Measurements from ENCODE around the gene USP25.

The USP25 gene

DNA sequence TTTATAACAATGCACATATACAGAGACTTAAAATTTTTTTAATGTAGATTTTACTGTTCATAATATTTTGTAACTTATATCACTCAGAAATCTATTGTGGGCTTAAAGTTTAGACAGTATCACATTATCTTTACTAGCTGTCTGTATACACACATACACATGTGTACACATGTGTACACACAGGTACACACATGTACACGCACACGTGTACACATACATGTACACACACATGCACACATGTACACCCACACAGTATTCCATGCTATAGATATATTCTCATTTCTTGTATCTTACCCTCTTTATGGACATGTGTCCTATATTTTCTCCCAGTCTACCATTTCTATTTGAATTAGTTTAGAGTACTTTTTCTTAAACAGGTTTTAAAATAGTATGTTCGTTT, 123.3 kb downstream of the USP25 start:
- DNase-seq = no peak

DNA sequence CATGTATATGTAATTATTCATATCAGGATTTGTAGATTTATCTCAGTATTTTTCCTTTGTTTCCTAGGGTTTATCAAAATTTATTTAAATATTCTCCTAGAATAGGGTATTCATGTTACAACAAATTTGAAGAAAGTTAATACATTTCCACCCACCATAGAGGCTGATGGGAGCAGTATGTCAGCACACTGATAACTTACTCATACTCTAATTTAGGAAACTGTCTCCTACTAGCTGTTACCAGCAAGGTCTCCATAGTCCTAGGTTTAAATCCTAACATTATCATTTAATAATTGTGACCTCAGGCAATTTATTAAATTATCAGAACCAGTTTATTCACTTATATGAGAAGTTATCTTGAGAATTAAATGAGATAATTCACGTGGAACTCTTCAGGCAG, 127.0 kb downstream of the USP25 start:
- DNase-seq = no peak

DNA sequence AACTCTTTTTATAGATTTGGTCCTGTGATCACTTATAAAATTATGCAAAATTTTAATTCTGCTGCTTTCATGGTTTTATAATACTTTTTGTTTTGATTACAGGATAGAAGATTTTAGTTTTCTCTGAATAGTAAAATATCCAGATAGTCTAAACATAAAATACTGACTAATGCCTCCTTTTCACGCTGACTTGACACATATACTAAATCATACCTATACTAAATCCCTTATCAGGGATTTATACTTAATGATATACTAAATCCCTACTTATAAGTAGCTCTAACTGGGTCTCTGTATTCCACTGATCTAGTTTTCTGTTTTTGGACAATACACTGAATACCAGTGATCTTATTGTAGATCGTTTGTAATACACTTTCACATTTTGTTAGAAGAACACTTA, 128.0 kb downstream of the USP25 start:
- DNase-seq = no peak

DNA sequence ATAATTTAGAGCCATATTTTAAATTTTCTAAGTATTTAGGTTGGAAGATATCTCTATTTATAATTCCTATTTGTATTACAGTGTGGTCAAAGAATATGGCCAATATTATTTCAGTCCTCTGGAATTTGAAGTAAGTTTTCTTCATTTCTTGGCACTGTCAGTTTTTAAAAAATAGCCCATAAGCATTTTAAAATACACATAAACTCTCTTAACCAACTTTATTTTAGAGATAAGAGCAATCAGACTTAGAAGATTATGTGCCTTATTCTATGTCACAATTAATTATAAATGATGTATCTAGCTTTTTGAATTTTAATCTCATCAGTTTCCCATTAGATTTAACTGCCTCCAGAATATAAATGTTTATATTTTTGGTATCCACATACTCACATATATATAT, 130.8 kb downstream of the USP25 start:
- DNase-seq = no peak

DNA sequence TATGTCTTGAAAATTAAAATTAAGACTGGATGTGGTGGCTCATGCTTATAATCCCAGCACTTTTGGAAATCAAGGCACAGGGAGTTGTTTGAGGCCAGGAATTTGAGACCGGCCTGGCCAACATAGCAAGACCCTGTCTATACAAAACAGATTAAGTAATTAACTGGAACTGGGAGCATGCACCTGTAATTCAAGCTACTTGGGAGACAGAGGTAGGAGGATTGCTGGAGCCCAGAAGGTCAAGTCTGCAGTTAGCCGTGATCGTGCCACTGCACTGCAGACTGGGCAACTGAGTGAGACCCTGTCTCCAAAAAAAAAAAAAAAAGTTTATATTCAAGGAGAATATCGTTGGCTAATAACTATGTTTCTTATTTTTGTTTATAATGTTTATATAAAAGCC, 139.2 kb downstream of the USP25 start:
- DNase-seq = no peak

DNA sequence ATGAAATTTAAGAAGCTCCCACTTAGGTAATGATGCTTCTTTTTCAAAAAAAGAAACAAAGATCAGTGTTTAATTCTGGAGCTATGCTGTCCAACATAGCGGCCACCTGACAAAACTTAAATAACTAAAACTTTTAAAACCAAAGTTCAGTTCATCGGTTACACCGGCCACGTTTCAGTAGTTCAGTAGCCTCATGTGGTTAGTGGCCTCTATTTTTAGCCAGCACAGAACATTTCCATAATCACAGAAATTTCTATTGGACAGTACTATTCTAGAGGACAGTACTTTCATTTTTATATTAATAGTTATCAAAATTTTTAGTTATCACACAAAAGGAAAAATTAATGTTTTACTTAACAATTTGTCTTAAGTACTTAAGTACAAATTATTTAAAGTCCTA, 141.0 kb downstream of the USP25 start:
- no peak for DNase-seq

DNA sequence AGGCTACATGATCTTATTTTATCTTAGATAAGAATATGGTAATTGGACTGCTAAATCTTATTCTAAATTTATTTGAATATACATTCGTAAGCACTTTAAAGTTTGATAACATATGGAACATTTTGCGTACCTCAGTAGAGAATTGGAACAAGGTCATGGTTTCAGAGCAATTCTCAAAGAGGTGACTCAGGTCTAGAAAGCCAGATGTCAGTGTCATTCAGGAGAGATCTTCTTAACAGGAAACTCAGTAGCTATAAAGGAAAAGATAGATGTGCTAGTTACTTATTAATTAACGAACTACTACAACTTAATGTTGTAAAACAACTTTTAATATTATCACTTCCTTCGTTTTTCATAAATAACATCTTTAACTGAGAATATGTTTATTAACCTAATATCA, 142.5 kb downstream of the USP25 start:
- DNase-seq = no peak

DNA sequence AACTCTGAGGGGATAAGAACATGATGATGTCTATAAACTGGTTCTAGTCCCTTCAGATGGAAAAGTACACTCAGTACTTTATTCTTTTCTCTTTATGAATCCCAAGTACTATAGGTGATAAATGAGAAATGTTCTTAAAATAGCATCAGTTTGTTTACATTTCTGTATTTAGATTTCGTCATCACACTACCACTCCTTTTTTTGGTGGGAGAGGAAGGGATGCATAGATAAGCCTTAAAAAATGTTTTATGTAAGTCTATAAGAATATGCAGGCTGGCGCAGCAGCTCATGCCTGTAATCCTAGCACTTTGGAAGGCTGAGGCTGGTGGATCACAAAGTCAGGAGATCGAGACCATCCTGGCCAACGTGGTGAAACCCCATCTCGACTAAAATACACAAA, 144.8 kb downstream of the USP25 start:
- no peak for DNase-seq

DNA sequence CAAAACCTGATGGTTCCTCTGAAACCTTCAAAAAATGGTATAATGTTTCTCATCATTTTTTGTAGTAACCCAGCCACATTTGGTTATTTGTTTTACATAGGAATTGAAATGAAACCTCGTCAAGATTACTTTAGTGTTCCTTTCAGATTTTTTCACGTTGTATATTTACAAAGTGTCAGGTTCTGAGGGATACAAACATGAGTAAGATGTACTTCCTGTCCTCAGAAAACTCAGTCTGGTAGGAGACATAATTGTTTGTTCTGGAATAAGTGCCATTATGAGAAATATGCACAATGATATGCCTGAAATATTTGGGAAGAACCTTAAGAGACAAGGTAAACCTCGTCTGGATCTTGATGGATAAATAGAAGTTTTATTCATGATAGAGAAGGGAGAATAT, 145.5 kb downstream of the USP25 start:
- no peak for DNase-seq

DNA sequence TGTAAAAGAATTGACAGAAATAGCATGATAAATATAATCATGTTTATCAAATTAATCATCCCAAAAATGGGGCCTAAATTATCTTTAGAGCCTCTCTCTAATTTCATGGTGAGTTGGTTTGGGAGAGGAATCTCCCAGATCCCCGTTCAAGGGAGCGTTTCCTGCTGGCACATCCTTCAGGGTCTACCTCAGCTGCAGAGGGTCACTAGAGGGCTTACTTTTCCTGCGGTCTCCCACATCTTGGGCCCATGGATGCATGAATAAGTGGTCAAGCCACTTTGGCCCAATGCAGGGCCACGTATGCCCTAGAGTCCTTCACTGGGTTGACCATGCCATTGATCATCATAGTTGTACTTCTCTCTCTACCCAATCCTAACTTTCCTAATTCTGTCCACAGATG, 164.1 kb downstream of the USP25 start:
- DNase-seq = no peak

DNA sequence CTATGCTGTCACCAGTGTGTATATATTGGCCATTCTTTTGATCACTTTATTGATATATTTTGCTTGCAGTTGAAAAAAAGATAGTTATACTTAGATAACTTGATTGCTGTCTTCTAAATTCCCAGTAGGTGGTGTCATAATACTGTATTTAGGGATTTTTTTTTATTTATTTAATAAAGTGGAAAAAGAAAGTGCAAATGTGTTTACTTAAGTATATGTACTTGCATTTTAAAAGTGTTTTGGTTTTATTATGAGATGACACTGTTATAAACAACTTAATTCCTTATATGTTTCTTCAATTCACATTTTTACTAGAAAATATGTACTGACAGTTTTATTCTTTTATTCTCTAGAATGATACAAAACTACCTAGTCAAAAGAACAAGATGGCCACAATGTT, 164.8 kb downstream of the USP25 start:
- no peak for DNase-seq

DNA sequence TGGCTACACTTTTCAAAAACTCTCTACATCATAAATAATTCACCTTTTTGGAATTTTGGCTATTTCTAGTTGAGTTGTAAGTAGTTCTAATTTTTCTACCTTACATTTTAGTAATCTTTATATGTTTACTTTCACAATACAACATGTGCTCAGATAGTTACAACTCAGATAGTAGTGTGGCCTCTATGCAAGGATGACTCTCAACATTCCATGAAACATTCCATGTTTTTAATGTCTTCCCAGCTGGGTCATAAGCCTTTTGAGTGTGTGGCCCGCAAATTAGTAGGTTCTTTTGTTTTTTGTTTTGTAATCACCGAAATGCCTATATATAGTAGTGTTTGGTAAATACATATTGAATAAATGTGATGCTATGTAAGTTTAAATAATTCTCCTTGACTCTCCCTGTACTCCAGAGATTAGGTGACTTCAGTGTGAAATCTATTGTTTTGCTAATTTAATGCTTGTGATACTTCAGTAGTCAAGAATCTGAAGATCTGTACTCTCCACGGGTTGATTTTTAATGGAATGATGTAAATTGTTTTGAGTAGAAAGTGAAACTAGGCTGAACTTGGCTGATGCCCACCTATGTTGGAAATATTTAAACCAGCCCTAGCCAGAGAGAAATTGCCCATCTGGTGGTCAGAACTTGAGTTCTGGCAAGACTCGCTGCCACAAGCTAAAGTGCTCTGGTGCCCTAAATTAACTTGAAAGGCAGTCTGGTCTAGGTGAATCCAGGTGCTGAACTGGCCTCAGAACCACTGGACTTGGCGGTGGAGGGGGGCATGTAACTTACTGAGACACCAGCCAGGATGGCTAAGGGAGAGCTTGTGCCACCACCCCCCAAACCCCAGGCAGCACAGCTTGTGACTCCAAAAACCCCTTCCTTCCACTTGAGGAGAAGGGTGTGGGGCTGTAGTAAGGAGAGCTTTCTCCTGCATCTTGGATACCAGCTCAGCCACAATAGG, 165.6 kb downstream of the USP25 start:
- no peak for DNase-seq

DNA sequence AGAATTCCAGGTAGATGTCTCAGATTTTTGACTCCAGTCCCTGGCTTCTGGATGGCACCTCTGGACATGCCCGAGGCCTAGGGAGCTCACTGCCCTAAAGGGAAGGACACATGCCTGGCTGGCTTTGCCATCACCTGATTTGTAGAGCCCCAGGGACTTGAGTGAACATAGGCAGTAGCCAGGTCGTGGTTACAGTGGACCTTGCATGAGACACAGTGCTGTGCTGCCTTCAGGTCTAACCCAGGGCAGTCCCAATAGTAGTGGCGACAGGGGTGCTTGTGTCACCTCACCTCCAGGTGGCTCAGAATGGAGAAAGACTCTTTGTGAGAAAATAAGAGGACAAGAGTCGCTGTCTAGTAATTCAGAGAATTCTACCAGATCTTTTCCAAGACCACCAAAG, 166.7 kb downstream of the USP25 start:
- no peak for DNase-seq

DNA sequence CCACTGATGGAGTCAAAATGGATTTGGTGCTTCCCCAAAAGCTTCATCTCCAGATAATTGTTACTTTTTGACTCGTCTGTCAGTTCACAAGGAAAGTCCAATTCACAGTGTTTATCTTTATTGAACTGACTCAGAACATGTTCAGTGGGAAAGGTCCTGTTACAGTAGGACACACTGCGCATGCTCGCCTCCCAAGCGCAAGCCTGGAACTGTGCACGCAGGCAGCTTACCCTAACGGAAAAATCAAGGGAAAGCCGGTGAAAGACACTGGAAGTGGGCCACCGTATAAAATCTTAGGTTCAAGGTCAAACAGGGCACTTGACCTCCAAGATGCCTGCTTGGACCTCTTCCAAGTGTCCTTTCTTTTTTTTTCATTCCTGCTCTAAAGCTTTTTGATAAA, 174.6 kb downstream of the USP25 start:
- no peak for DNase-seq

DNA sequence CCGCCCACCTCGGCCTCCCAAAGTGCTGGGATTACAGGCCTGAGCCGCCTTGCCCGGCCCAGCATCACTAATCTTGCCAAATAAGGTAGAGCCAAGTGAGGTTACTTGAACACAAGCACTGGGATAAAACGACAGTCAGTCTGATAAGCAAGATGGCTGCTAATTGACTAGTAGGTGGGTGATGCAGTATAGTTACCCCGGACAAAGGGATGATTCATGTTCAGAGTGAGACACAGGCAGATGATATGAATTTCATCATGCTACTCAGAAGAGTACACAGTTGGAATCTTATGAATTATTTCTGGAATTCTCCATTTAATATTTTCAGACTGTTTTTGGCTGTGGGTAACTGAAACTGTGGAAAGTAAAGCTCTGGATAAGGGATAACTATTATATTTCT, 178.4 kb downstream of the USP25 start:
- DNase-seq = no peak

DNA sequence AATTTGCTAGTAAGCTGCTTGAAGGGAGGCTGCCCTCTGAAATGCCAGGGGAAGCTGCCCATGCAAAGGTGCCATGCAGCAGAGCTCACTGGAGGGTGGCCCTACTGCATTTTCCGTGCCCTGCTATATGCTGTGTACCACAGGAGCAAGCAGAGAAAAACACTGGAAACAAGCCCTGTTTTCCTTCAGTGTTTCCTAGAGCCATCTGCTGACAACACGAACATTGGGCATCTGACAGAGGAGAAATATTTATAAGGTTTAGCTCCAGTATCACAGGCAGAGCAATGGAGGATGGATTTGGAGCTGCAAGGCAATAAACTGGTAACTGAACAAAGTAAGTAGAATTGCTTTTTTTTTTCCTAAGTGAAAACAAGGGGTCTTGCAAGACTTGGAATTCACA, 198.4 kb downstream of the USP25 start:
- no peak for DNase-seq

DNA sequence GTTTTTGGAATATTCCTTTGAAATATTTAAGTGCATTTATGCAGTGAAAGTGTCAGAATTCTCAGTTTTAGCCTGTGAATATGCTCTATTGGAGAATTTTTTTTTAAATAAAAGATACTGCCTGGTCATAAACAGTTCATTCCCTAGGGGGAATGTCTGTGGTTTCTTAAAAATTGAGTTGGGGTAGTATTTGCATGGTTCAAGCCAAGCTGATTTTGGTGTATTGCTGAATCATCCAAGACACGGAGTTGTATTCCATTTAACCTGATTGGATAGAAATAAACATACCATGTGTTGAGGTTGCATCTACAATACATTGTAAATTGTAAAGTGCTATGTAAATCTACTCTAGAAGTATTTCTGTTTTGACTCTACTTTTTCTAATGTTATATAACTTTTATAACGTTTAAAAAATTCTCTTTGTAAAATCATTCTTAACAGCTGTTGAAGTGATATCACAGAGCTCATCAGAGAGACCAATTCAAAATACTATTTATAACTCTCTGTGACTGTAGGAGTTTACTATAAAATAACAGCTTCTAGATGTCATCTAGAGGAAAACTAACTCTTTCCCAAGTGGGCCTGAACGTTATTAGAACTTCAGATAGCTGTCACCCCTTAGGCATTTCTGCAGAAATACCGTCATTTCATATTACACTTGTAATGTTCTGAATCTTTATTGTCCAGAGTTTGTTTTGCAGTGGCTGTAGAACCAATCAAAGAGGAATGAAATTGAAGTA, 199.1 kb downstream of the USP25 start:
- no peak for DNase-seq

DNA sequence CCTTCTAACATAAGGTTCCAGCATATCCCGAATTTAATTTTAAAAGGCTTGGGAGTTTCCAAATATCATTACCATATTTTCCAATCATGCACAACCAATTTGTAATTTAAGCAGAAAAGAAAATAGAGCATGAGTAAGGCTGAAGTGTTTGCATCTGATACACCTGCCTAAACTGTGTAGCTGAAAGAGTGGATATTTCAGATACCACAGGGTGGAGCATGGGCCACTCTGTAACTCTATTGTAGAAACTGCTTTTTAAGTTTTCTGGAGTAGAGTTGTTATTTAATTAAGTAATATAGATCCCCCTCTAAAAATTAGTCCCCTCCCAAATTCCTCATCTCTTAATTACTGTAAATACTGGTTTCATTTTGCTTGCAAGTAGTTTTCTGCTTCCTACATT, 199.8 kb downstream of the USP25 start:
- no peak for DNase-seq
